K562 (cell line): Measurements from ENCODE around the gene INPP1. TPM values are rescaled to one million over a fixed set of nuclear protein-coding genes. Genes with fewer than 3 reads are reported as not detected.

ENCODE experiments used
- ATF3 ChIP-seq, 2 experiments: fragments of 450-650 bp in 1 of 2; sonication (generic) in 1 of 2; formaldehyde crosslinking in 1 of 2; IDR thresholded peaks in 1 of 2; conservative IDR thresholded peaks in 1 of 2; 2 replicates each; pipeline versions ENCODE4 v1.6.1 to v1.8.1; 2016 to 2023; ENCODE audit warnings: mild to moderate bottlenecking in 2 of 2, moderate library complexity in 2 of 2, inconsistent platforms in 1 of 2, missing genetic modification reagents in 1 of 2
- FOXA3 ChIP-seq, 2 experiments: fragments of 450-650 bp in 1 of 2; sonication (generic) in 1 of 2; formaldehyde crosslinking; IDR thresholded peaks in 1 of 2; conservative IDR thresholded peaks in 1 of 2; 2 replicates each; pipeline versions ENCODE4 v1.4.0 to v1.8.0; 2020 to 2022; ENCODE audit warnings: mild to moderate bottlenecking in 2 of 2, missing genetic modification reagents in 1 of 2
- IFI16 ChIP-seq: fragments of 250-450 bp; sonication (Bioruptor Pico); IDR thresholded peaks from 2 replicates; pipeline ENCODE4 v2.1.2; 2022; ENCODE audit warnings: mild to moderate bottlenecking, inconsistent platforms
- MLX ChIP-seq, 2 experiments: fragments of 450-650 bp in 1 of 2; sonication (generic) in 1 of 2; formaldehyde crosslinking; conservative IDR thresholded peaks; 2 replicates each; pipeline versions ENCODE4 v1.4.0 to v1.8.1; 2020 to 2022; ENCODE audit warnings: mild to moderate bottlenecking in 1 of 2, missing genetic modification reagents in 1 of 2
- PURB ChIP-seq: sonication (generic); formaldehyde crosslinking; IDR thresholded peaks from 2 replicates; pipeline ENCODE4 v1.9.0; 2021; ENCODE audit warnings: low read depth, mild to moderate bottlenecking, missing genetic modification reagents
- RFX7 ChIP-seq: fragments of 250-450 bp; sonication (Bioruptor Pico); IDR thresholded peaks from 2 replicates; pipeline ENCODE4 v1.5.1; 2021; ENCODE audit warnings: mild to moderate bottlenecking
- SAFB2 ChIP-seq: fragments of 200-400 bp; formaldehyde crosslinking; IDR thresholded peaks from 2 replicates; pipeline ENCODE4 v1.6.1; 2018; ENCODE audit warnings: borderline replicate concordance, low read length, low read depth, moderate library complexity; ENCODE audit not compliant: severe bottlenecking
- SMARCB1 ChIP-seq: IDR thresholded peaks from 2 replicates; pipeline ENCODE4 v1.6.1; 2011; ENCODE audit warnings: improper control_type of control experiment, low read depth; ENCODE audit not compliant: insufficient read length
- SRF ChIP-seq, 2 experiments: fragments of 250-450, 450-650 bp in 1 of 2; sonication (Bioruptor Pico) in 1 of 2; sonication (generic) in 1 of 2; formaldehyde crosslinking; IDR thresholded peaks; 2 replicates each; pipeline versions ENCODE4 v1.5.0 to v1.5.1; 2020 to 2022; ENCODE audit warnings: mild to moderate bottlenecking in 1 of 2, missing genetic modification reagents in 1 of 2
- ZBTB8A ChIP-seq: fragments of 450-650 bp; IDR thresholded peaks from 2 replicates; pipeline ENCODE4 v1.6.1; 2018; ENCODE audit warnings: mild to moderate bottlenecking, moderate library complexity; ENCODE audit not compliant: partially characterized antibody
- ZC3H4 ChIP-seq: sonication (generic); formaldehyde crosslinking; IDR thresholded peaks from 2 replicates; pipeline ENCODE4 v1.9.0; 2021; ENCODE audit warnings: missing genetic modification reagents, borderline replicate concordance
- ZZZ3 ChIP-seq: fragments of 450-650 bp; IDR thresholded peaks from 2 replicates; pipeline ENCODE4 v1.6.1; 2016; ENCODE audit warnings: antibody characterized with exemption, mild to moderate bottlenecking, moderate library complexity
- polyA plus RNA-seq, 8 experiments: library from polyadenylated mRNA; depleted of rRNA in 4 of 8; stranded (reverse) in 5 of 8; unstranded in 3 of 8; fragments of >200 nt; fragmentation: Nextera tagmentation in 2 of 8; fragmentation: Illumina TruSeq in 1 of 8; extraction: Ambion mirVana in 2 of 8; extraction: Trizol in 1 of 8; gene quantifications; 2 replicates each; pipeline versions ENCODE4 v1.2.1 to v1.2.3, GENCODE V29; 2011 to 2014; ENCODE audit warnings: inconsistent platforms in 1 of 8, missing spikeins in 1 of 8
- total RNA-seq, 7 experiments: library from RNA; depleted of rRNA in 6 of 7; stranded (reverse); fragments of >200 nt in 6 of 7; fragmentation: Illumina TruSeq in 2 of 7; extraction: Trizol in 2 of 7; gene quantifications; 2 replicates each; pipeline versions ENCODE4 v1.2.1 to v1.2.3, GENCODE V29; 2011 to 2021; ENCODE audit warnings: low replicate concordance in 1 of 7
- TF ChIP-seq, protein P1 (sequence below): fragments of 250-450 bp; sonication (Bioruptor Pico); IDR thresholded peaks from 2 replicates; pipeline ENCODE4 v1.9.0; 2021; ENCODE audit warnings: mild to moderate bottlenecking, inconsistent platforms
- TF ChIP-seq, protein P2 (sequence below): IDR thresholded peaks from 2 replicates; pipeline ENCODE4 v1.6.1; 2016; ENCODE audit warnings: missing genetic modification characterization, missing compliant biosample characterization
- TF ChIP-seq, protein P3 (sequence below): sonication (generic); formaldehyde crosslinking; IDR thresholded peaks from 2 replicates; pipeline ENCODE4 v1.8.0; 2023; ENCODE audit warnings: missing genetic modification reagents, mild to moderate bottlenecking, borderline replicate concordance

The INPP1 gene
- total and polyA plus RNA-seq, 9 of the 15 experiments (the other 6 are each of a cell fraction or from before 2014, with no cell fraction given) = 3.7 to 11.8 (median 6.5) TPM

- TF ChIP-seq MLX (CRISPR knock-in tag; conservative IDR thresholded peaks at IDR 0.05) (no peak), ZZZ3 (no peak), ZC3H4 (CRISPR knock-in tag) (no peak), SMARCB1 (no peak), SAFB2 (no peak), FOXA3 (CRISPR knock-in tag; conservative IDR thresholded peaks at IDR 0.05 in 1 of 2, IDR thresholded peaks at IDR 0.05 in 1 of 2) (no peak), PURB (CRISPR knock-in tag) (no peak), ZBTB8A (no peak), RFX7 (CRISPR knock-in tag) (no peak), ATF3 (IDR thresholded peaks at IDR 0.05) (peak; percentile 96), ATF3 (CRISPR knock-in tag; conservative IDR thresholded peaks at IDR 0.05) (no peak; the same call in 1 of the 2 replicates), SRF (CRISPR knock-in tag; IDR thresholded peaks at IDR 0.05) (no peak), IFI16 (CRISPR knock-in tag) (no peak)
- TF ChIP-seq, protein P1, sequence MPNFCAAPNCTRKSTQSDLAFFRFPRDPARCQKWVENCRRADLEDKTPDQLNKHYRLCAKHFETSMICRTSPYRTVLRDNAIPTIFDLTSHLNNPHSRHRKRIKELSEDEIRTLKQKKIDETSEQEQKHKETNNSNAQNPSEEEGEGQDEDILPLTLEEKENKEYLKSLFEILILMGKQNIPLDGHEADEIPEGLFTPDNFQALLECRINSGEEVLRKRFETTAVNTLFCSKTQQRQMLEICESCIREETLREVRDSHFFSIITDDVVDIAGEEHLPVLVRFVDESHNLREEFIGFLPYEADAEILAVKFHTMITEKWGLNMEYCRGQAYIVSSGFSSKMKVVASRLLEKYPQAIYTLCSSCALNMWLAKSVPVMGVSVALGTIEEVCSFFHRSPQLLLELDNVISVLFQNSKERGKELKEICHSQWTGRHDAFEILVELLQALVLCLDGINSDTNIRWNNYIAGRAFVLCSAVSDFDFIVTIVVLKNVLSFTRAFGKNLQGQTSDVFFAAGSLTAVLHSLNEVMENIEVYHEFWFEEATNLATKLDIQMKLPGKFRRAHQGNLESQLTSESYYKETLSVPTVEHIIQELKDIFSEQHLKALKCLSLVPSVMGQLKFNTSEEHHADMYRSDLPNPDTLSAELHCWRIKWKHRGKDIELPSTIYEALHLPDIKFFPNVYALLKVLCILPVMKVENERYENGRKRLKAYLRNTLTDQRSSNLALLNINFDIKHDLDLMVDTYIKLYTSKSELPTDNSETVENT (CRISPR knock-in tag) = no peak
- TF ChIP-seq, protein P2, sequence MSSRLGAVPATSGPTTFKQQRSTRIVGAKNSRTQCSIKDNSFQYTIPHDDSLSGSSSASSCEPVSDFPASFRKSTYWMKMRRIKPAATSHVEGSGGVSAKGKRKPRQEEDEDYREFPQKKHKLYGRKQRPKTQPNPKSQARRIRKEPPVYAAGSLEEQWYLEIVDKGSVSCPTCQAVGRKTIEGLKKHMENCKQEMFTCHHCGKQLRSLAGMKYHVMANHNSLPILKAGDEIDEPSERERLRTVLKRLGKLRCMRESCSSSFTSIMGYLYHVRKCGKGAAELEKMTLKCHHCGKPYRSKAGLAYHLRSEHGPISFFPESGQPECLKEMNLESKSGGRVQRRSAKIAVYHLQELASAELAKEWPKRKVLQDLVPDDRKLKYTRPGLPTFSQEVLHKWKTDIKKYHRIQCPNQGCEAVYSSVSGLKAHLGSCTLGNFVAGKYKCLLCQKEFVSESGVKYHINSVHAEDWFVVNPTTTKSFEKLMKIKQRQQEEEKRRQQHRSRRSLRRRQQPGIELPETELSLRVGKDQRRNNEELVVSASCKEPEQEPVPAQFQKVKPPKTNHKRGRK (tag) = no peak
- TF ChIP-seq, protein P3, sequence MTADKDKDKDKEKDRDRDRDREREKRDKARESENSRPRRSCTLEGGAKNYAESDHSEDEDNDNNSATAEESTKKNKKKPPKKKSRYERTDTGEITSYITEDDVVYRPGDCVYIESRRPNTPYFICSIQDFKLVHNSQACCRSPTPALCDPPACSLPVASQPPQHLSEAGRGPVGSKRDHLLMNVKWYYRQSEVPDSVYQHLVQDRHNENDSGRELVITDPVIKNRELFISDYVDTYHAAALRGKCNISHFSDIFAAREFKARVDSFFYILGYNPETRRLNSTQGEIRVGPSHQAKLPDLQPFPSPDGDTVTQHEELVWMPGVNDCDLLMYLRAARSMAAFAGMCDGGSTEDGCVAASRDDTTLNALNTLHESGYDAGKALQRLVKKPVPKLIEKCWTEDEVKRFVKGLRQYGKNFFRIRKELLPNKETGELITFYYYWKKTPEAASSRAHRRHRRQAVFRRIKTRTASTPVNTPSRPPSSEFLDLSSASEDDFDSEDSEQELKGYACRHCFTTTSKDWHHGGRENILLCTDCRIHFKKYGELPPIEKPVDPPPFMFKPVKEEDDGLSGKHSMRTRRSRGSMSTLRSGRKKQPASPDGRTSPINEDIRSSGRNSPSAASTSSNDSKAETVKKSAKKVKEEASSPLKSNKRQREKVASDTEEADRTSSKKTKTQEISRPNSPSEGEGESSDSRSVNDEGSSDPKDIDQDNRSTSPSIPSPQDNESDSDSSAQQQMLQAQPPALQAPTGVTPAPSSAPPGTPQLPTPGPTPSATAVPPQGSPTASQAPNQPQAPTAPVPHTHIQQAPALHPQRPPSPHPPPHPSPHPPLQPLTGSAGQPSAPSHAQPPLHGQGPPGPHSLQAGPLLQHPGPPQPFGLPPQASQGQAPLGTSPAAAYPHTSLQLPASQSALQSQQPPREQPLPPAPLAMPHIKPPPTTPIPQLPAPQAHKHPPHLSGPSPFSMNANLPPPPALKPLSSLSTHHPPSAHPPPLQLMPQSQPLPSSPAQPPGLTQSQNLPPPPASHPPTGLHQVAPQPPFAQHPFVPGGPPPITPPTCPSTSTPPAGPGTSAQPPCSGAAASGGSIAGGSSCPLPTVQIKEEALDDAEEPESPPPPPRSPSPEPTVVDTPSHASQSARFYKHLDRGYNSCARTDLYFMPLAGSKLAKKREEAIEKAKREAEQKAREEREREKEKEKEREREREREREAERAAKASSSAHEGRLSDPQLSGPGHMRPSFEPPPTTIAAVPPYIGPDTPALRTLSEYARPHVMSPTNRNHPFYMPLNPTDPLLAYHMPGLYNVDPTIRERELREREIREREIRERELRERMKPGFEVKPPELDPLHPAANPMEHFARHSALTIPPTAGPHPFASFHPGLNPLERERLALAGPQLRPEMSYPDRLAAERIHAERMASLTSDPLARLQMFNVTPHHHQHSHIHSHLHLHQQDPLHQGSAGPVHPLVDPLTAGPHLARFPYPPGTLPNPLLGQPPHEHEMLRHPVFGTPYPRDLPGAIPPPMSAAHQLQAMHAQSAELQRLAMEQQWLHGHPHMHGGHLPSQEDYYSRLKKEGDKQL = no peak
These were observed 37.6 kb downstream of the INPP1 start (continued) for GRCh38 chr2:190380962-190381412.
